Activated T-cell treated with anti-CD3 and anti-CD28 coated beads, Interleukin-2, amount 50 U/mL, for 4 hours (primary cell): ENCODE measurements around the gene SPOCK1. TPM values are rescaled to one million over a fixed set of nuclear protein-coding genes. Genes with fewer than 3 reads are reported as not detected.
A peak's percentile ranks its signal among the peaks of the same experiment; 100 is the strongest.

Source experiments
- ATAC-seq, 2 donors: fragments of 200-7000 bp; cut with Tn5 transposase; one replicate each; pipeline ENCODE4 v1.10.0; 2021
- DNase-seq: peaks from one replicate; pipeline ENCODE4 v3.0.0-alpha.2; 2020
- H3K27me3 Mint-ChIP-seq: one replicate; pipeline ENCODE4 v1.8.0; 2021; ENCODE audit warnings: low read depth, mixed read lengths
- H3K36me3 Mint-ChIP-seq: one replicate; pipeline ENCODE4 v1.8.0; 2022; ENCODE audit warnings: mixed read lengths; ENCODE audit not compliant: insufficient read depth
- H3K4me1 Mint-ChIP-seq: one replicate; pipeline ENCODE4 v1.8.0; 2021; ENCODE audit warnings: low read depth, mixed read lengths
- H3K4me3 Mint-ChIP-seq: one replicate; pipeline ENCODE4 v1.8.0; 2021; ENCODE audit warnings: mild to moderate bottlenecking, moderate library complexity, mixed read lengths
- H3K9me3 Mint-ChIP-seq: one replicate; pipeline ENCODE4 v1.8.0; 2021; ENCODE audit warnings: mixed read lengths
- total RNA-seq, 3 donors: library from RNA; stranded (reverse); gene quantifications; one replicate each; pipeline ENCODE4 v1.2.1, GENCODE V29; 2021

Gene SPOCK1
- total RNA-seq, 3 donors from 2014 or later, result not detected

GRCh38 chr5:137205231-137206027 is 293.7 kb downstream of the SPOCK1 start:
- Mint-ChIP-seq H3K27me3 (peaks cover 2% of the 10 kb centered on the region), H3K36me3 (no peaks in the 10 kb centered on the region), H3K9me3 (no peaks in the 10 kb centered on the region), H3K4me1 (no peaks in the 10 kb centered on the region), H3K4me3 (no peak overlapping the region)
- DNase-seq (no peak), ATAC-seq (no peak)

- H3K9me3 Mint-ChIP-seq, result no peaks in the 10 kb centered on the region
- no peak for ATAC-seq
- DNase-seq, result no peak
- H3K36me3 Mint-ChIP-seq, result no peaks in the 10 kb centered on the region
- no peak overlapping the region for H3K4me3 Mint-ChIP-seq
- H3K27me3 Mint-ChIP-seq, result peaks cover 2% of the 10 kb centered on the region
- no peaks in the 10 kb centered on the region for H3K4me1 Mint-ChIP-seq
These were observed 296.0 kb downstream of the SPOCK1 start for GRCh38 chr5:137203011-137203632.

DNA sequence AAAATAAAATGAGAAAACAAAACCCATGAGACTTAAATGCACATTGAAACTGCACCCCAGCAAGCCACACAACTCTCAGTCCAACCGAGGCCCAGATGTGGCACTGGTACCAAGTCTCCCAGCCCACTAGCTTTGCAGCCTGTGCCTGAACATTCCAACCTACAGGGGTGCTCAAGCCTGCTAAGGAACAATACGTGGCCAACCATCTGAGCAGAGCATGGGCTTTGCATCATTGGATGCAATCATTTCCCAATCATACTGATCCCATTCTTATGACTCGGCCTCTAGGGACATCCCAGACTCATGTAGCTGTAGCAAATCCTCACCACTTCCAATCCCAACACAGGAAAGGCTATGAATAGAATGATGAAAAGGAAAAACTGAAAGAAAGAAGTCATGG is 297.2 kb downstream of the SPOCK1 start:
- H3K9me3 Mint-ChIP-seq, result no peaks in the 10 kb centered on the region
- no peak for DNase-seq
- H3K4me3 Mint-ChIP-seq, result no peak overlapping the region
- peaks cover 2% of the 10 kb centered on the region for H3K27me3 Mint-ChIP-seq
- no peak for ATAC-seq
- no peaks in the 10 kb centered on the region for H3K4me1 Mint-ChIP-seq
- no peaks in the 10 kb centered on the region for H3K36me3 Mint-ChIP-seq

GRCh38 chr5:137200906-137201700 is 298.0 kb downstream of the SPOCK1 start:
- no peaks in the 10 kb centered on the region for H3K36me3 Mint-ChIP-seq
- DNase-seq (no peak), ATAC-seq (no peak)
- no peaks in the 10 kb centered on the region for H3K4me1 Mint-ChIP-seq
- H3K27me3 Mint-ChIP-seq, result peaks cover 4% of the 10 kb centered on the region
- no peak overlapping the region for H3K4me3 Mint-ChIP-seq
- H3K9me3 Mint-ChIP-seq, result no peaks in the 10 kb centered on the region

- Mint-ChIP-seq H3K27me3 (peaks cover 4% of the 10 kb centered on the region), H3K4me1 (no peaks in the 10 kb centered on the region)
These were observed 299.2 kb downstream of the SPOCK1 start for GRCh38 chr5:137199966-137200365.

GRCh38 chr5:137199201-137199600 is 299.9 kb downstream of the SPOCK1 start:
- Mint-ChIP-seq H3K36me3 (no peaks in the 10 kb centered on the region), H3K9me3 (no peaks in the 10 kb centered on the region), H3K4me3 (no peak overlapping the region), H3K27me3 (peaks cover 4% of the 10 kb centered on the region), H3K4me1 (no peaks in the 10 kb centered on the region)
- no peak for DNase-seq
- ATAC-seq, result no peak

More at GRCh38 chr5:137199966-137200365, 299.2 kb downstream of the SPOCK1 start:
- Mint-ChIP-seq H3K36me3 (no peaks in the 10 kb centered on the region), H3K4me3 (no peak overlapping the region), H3K9me3 (no peaks in the 10 kb centered on the region)
- DNase-seq (no peak), ATAC-seq (no peak)

DNA sequence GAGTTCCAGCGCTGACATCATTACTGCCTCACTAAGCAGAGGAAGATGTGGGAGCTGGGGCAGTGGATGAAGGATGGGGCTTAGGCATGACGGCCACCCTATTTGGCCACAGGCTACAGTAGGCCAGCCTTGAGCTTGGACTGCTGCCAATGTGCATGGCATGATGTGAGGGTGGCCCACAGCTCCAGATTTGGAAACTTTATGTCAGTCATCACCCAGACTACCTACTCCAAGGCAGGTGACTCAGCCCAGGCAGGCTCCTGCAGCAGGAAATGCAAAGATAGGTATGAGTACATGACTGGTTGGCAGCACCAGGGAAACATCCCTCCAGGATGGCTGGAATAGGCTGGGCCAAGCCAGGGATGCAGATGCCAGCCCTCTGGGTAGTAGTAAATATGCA is 303.6 kb downstream of the SPOCK1 start:
- Mint-ChIP-seq H3K4me1 (no peaks in the 10 kb centered on the region), H3K36me3 (no peaks in the 10 kb centered on the region), H3K9me3 (no peaks in the 10 kb centered on the region), H3K4me3 (no peak overlapping the region), H3K27me3 (peaks cover 2% of the 10 kb centered on the region)
- ATAC-seq (no peak), DNase-seq (no peak)

GRCh38 chr5:137194300-137194699 is 304.8 kb downstream of the SPOCK1 start:
- H3K36me3 Mint-ChIP-seq, result no peaks in the 10 kb centered on the region
- no peak overlapping the region for H3K4me3 Mint-ChIP-seq
- H3K27me3 Mint-ChIP-seq, result peaks cover 2% of the 10 kb centered on the region
- no peaks in the 10 kb centered on the region for H3K4me1 Mint-ChIP-seq
- no peak for DNase-seq
- H3K9me3 Mint-ChIP-seq, result no peaks in the 10 kb centered on the region
- no peak for ATAC-seq

GRCh38 chr5:137192293-137192743 is 306.8 kb downstream of the SPOCK1 start:
- ATAC-seq, result no peak
- Mint-ChIP-seq H3K27me3 (peaks cover 3% of the 10 kb centered on the region), H3K36me3 (no peaks in the 10 kb centered on the region), H3K9me3 (no peaks in the 10 kb centered on the region), H3K4me3 (no peak overlapping the region), H3K4me1 (no peaks in the 10 kb centered on the region)
- DNase-seq, result no peak

DNA sequence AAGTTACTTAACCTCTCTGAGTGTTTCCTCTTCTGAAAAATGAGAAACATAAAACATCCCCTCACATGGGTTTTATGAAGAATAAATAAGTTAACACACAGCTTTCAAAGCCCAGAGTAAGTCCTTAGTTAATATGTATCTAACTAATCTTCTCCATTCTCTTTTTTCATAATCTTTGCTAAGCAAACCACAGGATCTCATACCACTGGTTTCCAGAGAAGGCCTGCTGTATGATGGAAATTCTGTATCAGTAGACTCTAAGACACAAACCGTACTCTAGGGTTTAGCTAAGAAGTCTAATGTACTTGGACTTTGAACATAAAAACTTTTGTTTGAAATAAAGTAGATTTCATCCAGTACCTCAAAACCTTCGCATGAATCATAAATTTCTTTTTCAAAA is 307.9 kb downstream of the SPOCK1 start:
- H3K4me3 Mint-ChIP-seq, result no peak overlapping the region
- ATAC-seq (no peak), DNase-seq (no peak)
- no peaks in the 10 kb centered on the region for H3K36me3 Mint-ChIP-seq
- no peaks in the 10 kb centered on the region for H3K9me3 Mint-ChIP-seq
- H3K4me1 Mint-ChIP-seq, result no peaks in the 10 kb centered on the region
- H3K27me3 Mint-ChIP-seq, result peaks cover 1% of the 10 kb centered on the region

DNA sequence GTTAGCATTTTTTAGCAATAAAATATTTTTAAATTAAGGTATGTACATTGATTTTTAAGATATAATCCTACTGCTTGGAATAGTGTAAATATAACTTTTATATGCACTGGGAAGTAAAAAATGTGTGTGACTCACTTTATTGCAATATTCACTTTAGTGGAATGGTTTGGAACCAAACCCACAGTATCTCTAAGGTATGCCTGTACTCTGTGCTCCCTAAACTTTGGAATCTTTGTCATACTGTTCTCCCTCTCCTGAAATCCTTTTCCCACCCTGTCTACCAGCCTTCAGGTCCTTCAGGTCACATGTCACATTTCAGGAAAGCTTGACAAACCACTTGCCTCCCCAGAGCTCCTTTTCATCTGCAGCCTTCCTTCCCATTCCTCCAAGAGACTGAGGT is 308.7 kb downstream of the SPOCK1 start:
- DNase-seq, result no peak
- no peaks in the 10 kb centered on the region for H3K36me3 Mint-ChIP-seq
- no peaks in the 10 kb centered on the region for H3K9me3 Mint-ChIP-seq
- ATAC-seq, result no peak
- no peak overlapping the region for H3K4me3 Mint-ChIP-seq
- H3K27me3 Mint-ChIP-seq, result peaks cover 1% of the 10 kb centered on the region
- H3K4me1 Mint-ChIP-seq, result no peaks in the 10 kb centered on the region

DNA sequence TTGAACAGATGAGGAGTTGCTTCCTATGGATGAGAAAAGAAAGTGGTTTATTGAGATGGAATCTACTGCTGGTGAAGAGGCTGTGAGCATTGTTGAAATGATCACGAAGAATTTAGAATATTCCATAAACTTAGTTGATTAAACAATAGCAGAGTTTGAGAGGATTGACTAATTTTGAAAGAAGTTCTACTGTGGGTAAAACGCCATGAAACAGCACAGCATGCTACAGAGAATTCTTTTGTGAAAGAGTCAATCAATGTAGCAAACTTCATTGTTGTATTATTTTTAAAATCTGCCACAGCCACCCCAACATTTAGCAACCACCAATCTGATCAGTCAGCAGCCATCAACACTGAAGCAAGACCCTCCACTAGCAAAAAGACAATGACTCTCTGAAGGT is 309.1 kb downstream of the SPOCK1 start:
- Mint-ChIP-seq H3K4me1 (no peaks in the 10 kb centered on the region), H3K27me3 (peaks cover 1% of the 10 kb centered on the region), H3K4me3 (no peak overlapping the region), H3K9me3 (no peaks in the 10 kb centered on the region), H3K36me3 (no peaks in the 10 kb centered on the region)
- no peak for DNase-seq
- no peak for ATAC-seq

- H3K27me3 Mint-ChIP-seq, result peaks cover 3% of the 10 kb centered on the region
- no peaks in the 10 kb centered on the region for H3K36me3 Mint-ChIP-seq
- ATAC-seq, result no peak
These were observed 310.6 kb downstream of the SPOCK1 start for GRCh38 chr5:137188566-137188965.

DNA sequence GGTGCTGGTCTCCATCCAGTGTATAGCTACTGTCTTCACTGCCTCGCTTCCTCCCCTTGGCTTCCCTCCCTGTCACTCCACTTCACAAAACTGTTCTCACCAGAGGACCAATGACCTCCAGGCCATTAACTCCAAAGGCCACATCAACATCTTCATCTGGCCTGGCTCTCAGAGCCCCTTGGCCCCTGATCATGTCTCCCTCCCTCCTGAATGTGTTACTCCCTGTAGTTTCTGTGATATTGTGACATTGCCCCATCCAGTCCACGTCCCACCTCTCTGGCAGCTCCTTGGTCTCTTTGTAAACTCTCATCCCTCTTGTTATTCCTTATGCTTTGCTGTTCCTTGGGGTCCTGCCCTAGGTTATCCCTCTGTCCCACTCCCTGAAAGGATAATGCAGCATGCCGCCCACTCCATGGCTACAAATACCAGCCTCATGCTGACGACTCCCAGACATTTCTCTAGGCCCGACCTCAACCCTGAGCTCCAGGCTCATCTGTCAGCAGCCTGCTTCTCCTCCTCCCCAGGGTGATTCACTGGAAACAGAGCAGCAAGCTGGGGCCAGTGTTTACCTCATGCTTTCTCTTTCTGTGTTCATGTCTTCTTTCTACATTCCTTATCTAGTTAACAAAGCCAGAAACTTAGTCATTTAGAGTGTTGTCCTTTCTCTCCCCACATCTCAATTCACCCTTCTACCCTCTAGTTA is 312.2 kb downstream of the SPOCK1 start:
- ATAC-seq (peak in 1 of 2 donors; percentile 34), DNase-seq (no peak)
- no peaks in the 10 kb centered on the region for H3K36me3 Mint-ChIP-seq
- no peaks in the 10 kb centered on the region for H3K9me3 Mint-ChIP-seq
- peaks cover 6% of the 10 kb centered on the region for H3K27me3 Mint-ChIP-seq
- H3K4me1 Mint-ChIP-seq, result no peaks in the 10 kb centered on the region
- H3K4me3 Mint-ChIP-seq, result no peak overlapping the region

More at GRCh38 chr5:137188566-137188965, 310.6 kb downstream of the SPOCK1 start:
- Mint-ChIP-seq H3K4me1 (no peaks in the 10 kb centered on the region), H3K9me3 (no peaks in the 10 kb centered on the region), H3K4me3 (no peak overlapping the region)
- no peak for DNase-seq
